Right lobe of liver (tissue), 6 donors: ENCODE results near the gene TBRG1. TPM values are rescaled to one million over a fixed set of nuclear protein-coding genes. Genes with fewer than 3 reads are reported as not detected.
A peak's percentile ranks its signal among the peaks of the same experiment; 100 is the strongest.

Experiments
- ATAC-seq, 4 donors: fragments of 200-7000 bp; cut with Tn5 transposase; one replicate each; pipeline ENCODE4 v1.9.1; 2020; ENCODE audit warnings: mild to moderate bottlenecking in 4 of 4, moderate library complexity in 4 of 4
- DNase-seq, 3 donors: peaks; one replicate each; pipeline ENCODE4 v3.0.0-alpha.2; 2020
- H3K27ac ChIP-seq, 3 donors: fragments of 200-600 bp; one replicate each; pipeline ENCODE4 v1.8.0; 2022
- H3K27me3 ChIP-seq, 2 donors: fragments of 200-600 bp; one replicate each; pipeline ENCODE4 v1.8.0; 2022
- H3K36me3 ChIP-seq, 4 donors: fragments of 200-600 bp; sonication (generic) in 1 of 4; one replicate each; pipeline versions ENCODE4 v1.5.1 to v1.8.0; 2017 to 2022; ENCODE audit warnings: control low read depth in 1 of 4
- H3K4me1 ChIP-seq, 4 donors: fragments of 200-600 bp; sonication (generic) in 1 of 4; one replicate each; pipeline versions ENCODE4 v1.5.1 to v1.8.0; 2017 to 2022; ENCODE audit warnings: control low read depth in 1 of 4
- H3K4me3 ChIP-seq, 3 donors: fragments of 200-600 bp; one replicate each; pipeline ENCODE4 v1.8.0; 2022
- H3K9me3 ChIP-seq, 4 donors: fragments of 200-600 bp; sonication (generic) in 1 of 4; one replicate each; pipeline versions ENCODE4 v1.5.1 to v1.8.0; 2017 to 2022; ENCODE audit warnings: control low read depth in 1 of 4
- POLR2A ChIP-seq: fragments of 450-650 bp; IDR thresholded peaks from one replicate; pipeline ENCODE4 v1.6.1; 2017; ENCODE audit warnings: antibody characterized with exemption, mild to moderate bottlenecking
- WGBS: methylation state at CpG from one replicate; pipeline ENCODE4 v1.1.6; 2018; ENCODE audit warnings: low coverage, low lambda C conversion rate; ENCODE audit not compliant: insufficient coverage; ENCODE audit errors: missing lambda C conversion rate; 5-methylcytosine and 5-hydroxymethylcytosine counted together
- intact Hi-C, 2 donors: fragments of 100-400 bp; cut with DNase I; formaldehyde crosslinking; loops; one replicate each; pipeline versions ENCODE4 v1.11.2 to v1.14.1; 2022
- long read RNA-seq: library from polyadenylated mRNA; unstranded; transcript quantifications from one replicate; pipeline ENCODE4 v2.0.0, GENCODE V29; 2019
- total RNA-seq, 6 experiments: library from RNA; depleted of rRNA in 2 of 6; stranded (reverse); fragments of >200 nt in 2 of 6; fragmentation: NEBNext Ultra II Directional in 3 of 6; extraction: Animal tissue kit (Norgen Biotek cat#: 25700) in 3 of 6; gene quantifications; one replicate each; pipeline versions ENCODE4 v1.1.0 to v1.2.4, GENCODE V29; 2016 to 2023
- TF ChIP-seq, protein P1 (sequence below), 4 donors: fragments of 200-600 bp in 3 of 4; fragments of 450-650 bp in 1 of 4; IDR thresholded peaks; one replicate each; pipeline versions ENCODE4 v1.5.1 to v1.8.0; 2016 to 2022; ENCODE audit warnings: antibody characterized with exemption in 4 of 4, mild to moderate bottlenecking in 2 of 4
- donor health status: DM: no; HTN: yes; CAD: no.
- donor health status: DM: no; HTN: no; CAD: no.
- donor health status: DM: no; HTN: no; CAD: no.
- donor health status: DM: no; HTN: yes; CAD: no.
- donor health status: DM: no; HTN: yes; CAD: no.

Gene TBRG1, protein sequence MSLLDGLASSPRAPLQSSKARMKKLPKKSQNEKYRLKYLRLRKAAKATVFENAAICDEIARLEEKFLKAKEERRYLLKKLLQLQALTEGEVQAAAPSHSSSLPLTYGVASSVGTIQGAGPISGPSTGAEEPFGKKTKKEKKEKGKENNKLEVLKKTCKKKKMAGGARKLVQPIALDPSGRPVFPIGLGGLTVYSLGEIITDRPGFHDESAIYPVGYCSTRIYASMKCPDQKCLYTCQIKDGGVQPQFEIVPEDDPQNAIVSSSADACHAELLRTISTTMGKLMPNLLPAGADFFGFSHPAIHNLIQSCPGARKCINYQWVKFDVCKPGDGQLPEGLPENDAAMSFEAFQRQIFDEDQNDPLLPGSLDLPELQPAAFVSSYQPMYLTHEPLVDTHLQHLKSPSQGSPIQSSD
- total RNA-seq = 10 to 100 TPM; 13.3 to 20.5 (median 17.9) TPM
- long read RNA-seq, partial matches to known transcripts = 9 of 16 reads
- long read RNA-seq, other reads (novel, unspliced or antisense) = 6 of 16 reads

DNA sequence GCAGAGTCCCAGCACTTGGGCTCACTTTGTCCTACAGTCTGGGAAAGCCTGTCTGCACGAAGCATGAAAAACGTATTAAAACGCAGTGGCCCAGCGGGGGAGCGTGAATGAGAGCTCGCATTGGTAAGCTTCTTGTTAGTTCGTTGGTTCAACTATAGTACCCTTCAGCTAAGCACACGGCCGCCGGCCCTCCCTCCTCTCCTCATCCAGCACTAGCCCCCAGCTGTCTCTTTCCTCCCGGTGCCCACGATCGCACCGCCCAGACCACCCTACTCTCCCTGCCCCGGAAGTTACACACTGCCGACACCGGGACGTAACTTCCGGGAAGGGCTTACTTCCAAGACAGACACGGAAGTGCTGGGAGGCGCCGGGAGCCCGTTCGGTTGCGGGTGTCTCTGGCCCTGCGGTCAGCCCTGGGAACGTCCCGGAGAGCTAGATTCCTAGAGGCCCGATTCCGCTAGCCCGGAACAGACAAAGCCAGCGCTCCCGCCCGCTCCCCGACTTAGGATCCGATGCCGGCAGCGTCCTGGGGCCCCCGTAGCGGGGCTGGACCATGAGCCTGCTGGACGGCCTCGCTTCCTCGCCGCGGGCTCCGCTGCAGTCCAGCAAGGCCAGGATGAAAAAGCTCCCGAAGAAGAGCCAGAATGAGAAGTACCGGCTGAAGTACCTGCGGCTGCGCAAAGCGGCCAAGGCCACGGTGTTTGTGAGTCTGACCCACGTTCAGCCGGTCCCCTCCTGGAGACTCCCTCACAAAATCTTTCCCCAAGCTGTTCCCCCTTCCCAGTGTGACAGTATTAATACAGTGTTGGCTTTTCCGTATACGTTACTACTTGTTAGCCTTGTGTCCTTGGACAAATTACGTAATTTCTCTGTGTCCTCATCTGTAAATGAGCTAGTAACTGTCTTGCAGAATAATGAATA, at the start of gene TBRG1:
Gene TBRG1, plus strand, starts transcription at position 334 of the 921 bp plus-strand sequence. Its CDS starts 220 bp downstream, at position 554.
- 2% methylated on average over 18 of the region's 57 CpGs for WGBS
- DNase-seq = peak; percentile 88 to 91 (median 89)
- peak; percentile 98 to 99 (median 98) for ATAC-seq

DNA sequence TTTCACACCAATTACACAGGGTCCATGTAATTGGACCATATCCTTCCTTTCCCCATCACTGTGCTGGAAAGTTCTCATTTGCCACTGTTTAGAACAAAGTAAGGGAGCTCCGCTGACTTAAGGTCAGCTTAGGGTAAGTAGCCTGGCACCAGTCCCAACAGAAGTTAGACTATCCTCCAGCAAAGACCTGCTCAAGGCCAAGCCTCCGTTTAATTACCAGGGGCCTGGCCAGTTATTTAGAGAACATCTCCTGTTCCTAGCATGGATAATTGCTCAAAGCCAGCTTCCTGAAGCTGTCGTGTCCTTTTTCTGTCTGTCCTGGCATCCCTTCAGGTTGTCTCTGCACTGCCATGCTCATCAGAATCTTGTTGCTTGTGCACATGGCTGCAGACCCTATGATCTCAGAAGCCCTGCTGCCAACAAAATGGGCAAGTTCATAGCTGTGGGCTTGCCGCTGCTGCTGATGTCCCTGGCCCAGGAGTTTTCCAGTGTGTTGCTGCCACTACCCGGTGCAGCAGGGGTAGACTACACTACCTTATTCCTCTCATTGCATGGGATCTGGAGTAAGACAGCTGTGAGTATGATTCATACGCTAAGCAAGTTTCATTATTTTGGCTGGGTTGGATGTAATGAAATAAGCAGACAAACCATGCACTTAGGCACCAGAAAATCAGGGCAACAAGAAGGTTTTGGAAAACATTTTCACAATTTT, 44.8 kb upstream of the TBRG1 start:
- TF ChIP-seq, protein P1, sequence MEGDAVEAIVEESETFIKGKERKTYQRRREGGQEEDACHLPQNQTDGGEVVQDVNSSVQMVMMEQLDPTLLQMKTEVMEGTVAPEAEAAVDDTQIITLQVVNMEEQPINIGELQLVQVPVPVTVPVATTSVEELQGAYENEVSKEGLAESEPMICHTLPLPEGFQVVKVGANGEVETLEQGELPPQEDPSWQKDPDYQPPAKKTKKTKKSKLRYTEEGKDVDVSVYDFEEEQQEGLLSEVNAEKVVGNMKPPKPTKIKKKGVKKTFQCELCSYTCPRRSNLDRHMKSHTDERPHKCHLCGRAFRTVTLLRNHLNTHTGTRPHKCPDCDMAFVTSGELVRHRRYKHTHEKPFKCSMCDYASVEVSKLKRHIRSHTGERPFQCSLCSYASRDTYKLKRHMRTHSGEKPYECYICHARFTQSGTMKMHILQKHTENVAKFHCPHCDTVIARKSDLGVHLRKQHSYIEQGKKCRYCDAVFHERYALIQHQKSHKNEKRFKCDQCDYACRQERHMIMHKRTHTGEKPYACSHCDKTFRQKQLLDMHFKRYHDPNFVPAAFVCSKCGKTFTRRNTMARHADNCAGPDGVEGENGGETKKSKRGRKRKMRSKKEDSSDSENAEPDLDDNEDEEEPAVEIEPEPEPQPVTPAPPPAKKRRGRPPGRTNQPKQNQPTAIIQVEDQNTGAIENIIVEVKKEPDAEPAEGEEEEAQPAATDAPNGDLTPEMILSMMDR (IDR thresholded peaks at IDR 0.05) = no peak
- no peak for TF ChIP-seq POLR2A
- H3K4me1 ChIP-seq = no peaks in the 10 kb centered on the region
- no peaks in the 10 kb centered on the region for H3K27me3 ChIP-seq
- DNase-seq (no peak), ATAC-seq (no peak)
- no peaks in the 10 kb centered on the region for H3K9me3 ChIP-seq
- intact Hi-C loops = no loop called here
- 78% methylated on average over 4 of the region's 6 CpGs for WGBS
- no peak overlapping the region for H3K4me3 ChIP-seq
- no peaks in the 10 kb centered on the region for H3K36me3 ChIP-seq
- H3K27ac ChIP-seq = no peak overlapping the region

More for the DNA sequence above, at the start of gene TBRG1:
- peak within 1 kb of the TSS; percentile 92 to 98 (median 95) for H3K4me3 ChIP-seq
- TF ChIP-seq, protein P1 (IDR thresholded peaks at IDR 0.05) = no peak
- TF ChIP-seq POLR2A = peak; percentile 92
- no peaks in the 10 kb centered on the region for H3K9me3 ChIP-seq
- H3K4me1 ChIP-seq = peaks cover 0 to 12% (median 4%) of the 10 kb centered on the region in 4 donors
- intact Hi-C loops = no loop called here
- H3K27me3 ChIP-seq = no peaks in the 10 kb centered on the region
- peak within 1 kb of the TSS; percentile 88 to 92 (median 91) for H3K27ac ChIP-seq
- peaks cover 0 to 16% (median 6%) of the 10 kb centered on the region in 4 donors for H3K36me3 ChIP-seq

DNA sequence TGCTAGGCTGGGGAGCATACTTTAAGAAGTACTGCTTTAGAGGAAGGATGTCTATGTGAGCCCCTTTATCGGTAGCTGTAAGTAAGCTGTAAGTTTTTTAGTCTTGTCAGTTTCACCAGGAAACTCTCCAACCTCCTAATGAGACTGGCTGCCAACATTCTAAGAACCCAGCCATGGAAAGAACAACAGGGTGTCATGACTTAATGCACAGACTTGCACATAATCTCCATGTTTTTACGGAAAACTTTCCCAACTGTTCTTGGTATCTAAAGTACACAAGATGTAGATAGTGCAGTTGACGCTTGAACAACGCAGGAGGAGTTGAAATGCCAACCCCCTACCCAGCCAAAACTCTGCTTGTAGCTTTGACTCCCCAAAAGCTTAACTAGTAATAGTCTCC, 43.9 kb upstream of the TBRG1 start:
- WGBS = 45% methylated on average over 4 of the region's 4 CpGs
- no peaks in the 10 kb centered on the region for H3K9me3 ChIP-seq
- intact Hi-C loops = no loop called here
- H3K27ac ChIP-seq = no peak overlapping the region
- ATAC-seq (no peak), DNase-seq (no peak)
- no peaks in the 10 kb centered on the region for H3K4me1 ChIP-seq
- no peaks in the 10 kb centered on the region for H3K36me3 ChIP-seq
- H3K27me3 ChIP-seq = no peaks in the 10 kb centered on the region
- TF ChIP-seq, protein P1 (IDR thresholded peaks at IDR 0.05) = no peak
- TF ChIP-seq POLR2A = no peak
- H3K4me3 ChIP-seq = no peak overlapping the region

DNA sequence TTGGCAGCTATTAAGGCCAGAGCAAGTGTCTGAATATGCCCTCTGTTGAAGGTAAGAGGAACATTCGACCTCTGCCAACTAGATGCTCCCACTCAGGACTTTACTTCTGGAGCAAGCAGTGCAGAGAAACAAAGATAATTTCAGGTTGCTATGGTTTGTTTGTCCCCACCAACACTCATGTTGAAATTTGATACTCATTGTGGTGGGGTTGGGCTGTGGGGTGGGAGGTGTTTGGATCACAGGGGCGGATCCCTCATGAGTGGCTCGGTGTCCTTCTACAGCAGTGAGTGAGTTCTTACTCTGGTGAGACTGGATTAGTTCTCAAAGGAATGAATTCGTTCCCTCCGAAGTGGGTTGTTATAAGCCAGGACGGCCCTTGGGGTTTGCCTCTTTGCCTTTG, 40.8 kb upstream of the TBRG1 start:
- 66% methylated on average over 6 of the region's 6 CpGs for WGBS
- ATAC-seq = no peak
- intact Hi-C loops = loop anchor here in 1 of 2 donors (10.0 kb wide), 1 partner anchor 167 kb away; no protein-coding TSS in a partner anchor

More for the DNA sequence above, 40.8 kb upstream of the TBRG1 start:
- H3K36me3 ChIP-seq = no peaks in the 10 kb centered on the region
- H3K4me3 ChIP-seq = no peak overlapping the region
- H3K27ac ChIP-seq = no peak overlapping the region
- no peaks in the 10 kb centered on the region for H3K4me1 ChIP-seq
- H3K9me3 ChIP-seq = no peaks in the 10 kb centered on the region
- DNase-seq = no peak
- TF ChIP-seq, protein P1 (IDR thresholded peaks at IDR 0.05) = no peak
- TF ChIP-seq POLR2A = no peak
- no peaks in the 10 kb centered on the region for H3K27me3 ChIP-seq
